ENCODE data around the gene STAT6.

The STAT6 gene

GRCh38 chr12:57092529-57092862 lies 18.7 kb downstream of the STAT6 start:
- Histone ChIP-seq H3K4me1 (peaks cover 8 to 62% (median 48%) of the 10 kb centered on the region in 4 donors), H3K9me3 (no peaks in the 10 kb centered on the region), H3K36me3 (peaks cover 48 to 61% (median 59%) of the 10 kb centered on the region in 3 donors), H3K27ac (peak overlapping the region; percentile 91 to 99), H3K27me3 (no peaks in the 10 kb centered on the region), H3K4me3 (no peak overlapping the region)
- intact Hi-C loops (cut with DNase I; ENCODE audit: low total_unique reads): no loop called here
- no peak for TF ChIP-seq CTCF (IDR thresholded peaks at IDR 0.05)
- no peak for DNase-seq

GRCh38 chr12:57091638-57092528 lies 19.3 kb downstream of the STAT6 start:
- peaks cover 45 to 55% (median 54%) of the 10 kb centered on the region in 3 donors for H3K36me3 ChIP-seq
- no peak for DNase-seq
- H3K27me3 ChIP-seq: no peaks in the 10 kb centered on the region
- H3K4me3 ChIP-seq: peak overlapping the region in 1 of 2 donors; percentile 98
- TF ChIP-seq CTCF (IDR thresholded peaks at IDR 0.05): no peak
- intact Hi-C loops (cut with DNase I; ENCODE audit: low total_unique reads): no loop called here
- H3K4me1 ChIP-seq: peaks cover 8 to 62% (median 48%) of the 10 kb centered on the region in 4 donors
- H3K27ac ChIP-seq: peak overlapping the region; percentile 91 to 99
- H3K9me3 ChIP-seq: no peaks in the 10 kb centered on the region

GRCh38 chr12:57090924-57091637 lies 20.1 kb downstream of the STAT6 start:
- Histone ChIP-seq H3K4me1 (peaks cover 8 to 59% (median 52%) of the 10 kb centered on the region in 4 donors), H3K36me3 (peaks cover 39 to 46% (median 46%) of the 10 kb centered on the region in 3 donors)
- intact Hi-C loops (cut with DNase I; ENCODE audit: low total_unique reads): no loop called here

GRCh38 chr12:57090490-57090889 lies 20.7 kb downstream of the STAT6 start:
- H3K4me1 ChIP-seq: peaks cover 8 to 61% (median 58%) of the 10 kb centered on the region in 4 donors
- peaks cover 33 to 41% (median 40%) of the 10 kb centered on the region in 3 donors for H3K36me3 ChIP-seq
- no peaks in the 10 kb centered on the region for H3K9me3 ChIP-seq
- DNase-seq: no peak
- peak overlapping the region; percentile 91 to 98 for H3K4me3 ChIP-seq
- peak overlapping the region; percentile 91 to 99 for H3K27ac ChIP-seq
- intact Hi-C loops (cut with DNase I; ENCODE audit: low total_unique reads): no loop called here
- no peak for TF ChIP-seq CTCF (IDR thresholded peaks at IDR 0.05)
- H3K27me3 ChIP-seq: no peaks in the 10 kb centered on the region

More at GRCh38 chr12:57090924-57091637, 20.1 kb downstream of the STAT6 start:
- peak overlapping the region; percentile 91 to 99 for H3K27ac ChIP-seq
- peak overlapping the region; percentile 91 to 98 for H3K4me3 ChIP-seq
- no peaks in the 10 kb centered on the region for H3K9me3 ChIP-seq
- TF ChIP-seq CTCF (IDR thresholded peaks at IDR 0.05): peak in 1 of 2 experiments; percentile 30
- DNase-seq: peak; percentile 65 to 86
- no peaks in the 10 kb centered on the region for H3K27me3 ChIP-seq

GRCh38 chr12:57089271-57090245 lies 21.6 kb downstream of the STAT6 start:
- H3K27me3 ChIP-seq: no peaks in the 10 kb centered on the region
- peaks cover 8 to 61% (median 54%) of the 10 kb centered on the region in 4 donors for H3K4me1 ChIP-seq
- H3K9me3 ChIP-seq: no peaks in the 10 kb centered on the region
- peak overlapping the region; percentile 91 to 99 for H3K27ac ChIP-seq
- intact Hi-C loops (cut with DNase I; ENCODE audit: low total_unique reads): no loop called here
- DNase-seq: peak; percentile 86 to 92
- peaks cover 25 to 31% (median 31%) of the 10 kb centered on the region in 3 donors for H3K36me3 ChIP-seq
- peak overlapping the region; percentile 91 to 98 for H3K4me3 ChIP-seq
- no peak for TF ChIP-seq CTCF (IDR thresholded peaks at IDR 0.05)

Data from tibial artery (tissue), 4 donors.